SJCRH30 (cell line): ENCODE results near the gene ISYNA1. TPM values are rescaled to one million over a fixed set of nuclear protein-coding genes. Genes with fewer than 3 reads are reported as not detected.

Experiments
- DNase-seq, 2 experiments: peaks; one replicate each; pipeline ENCODE4 v3.0.0-alpha.2; 2015 to 2020
- H3K27ac ChIP-seq: fragments of 250-450 bp; sonication (Bioruptor Pico); 2 replicates; pipeline ENCODE4 v1.5.1; 2020; ENCODE audit warnings: mild to moderate bottlenecking, moderate library complexity
- H3K27me3 ChIP-seq: fragments of 250-450 bp; sonication (Bioruptor Pico); 2 replicates; pipeline ENCODE4 v1.5.1; 2020; ENCODE audit warnings: mild to moderate bottlenecking, moderate library complexity
- H3K36me3 ChIP-seq: fragments of 250-450 bp; sonication (Bioruptor Pico); 2 replicates; pipeline ENCODE4 v1.5.1; 2020; ENCODE audit warnings: mild to moderate bottlenecking, moderate library complexity
- H3K4me1 ChIP-seq: fragments of 250-450 bp; sonication (Bioruptor Pico); 2 replicates; pipeline ENCODE4 v1.5.1; 2020; ENCODE audit warnings: mild to moderate bottlenecking, moderate library complexity
- H3K4me3 ChIP-seq: fragments of 250-450 bp; sonication (Bioruptor Pico); 2 replicates; pipeline ENCODE4 v1.5.1; 2020; ENCODE audit warnings: mild to moderate bottlenecking, moderate library complexity
- H3K9me3 ChIP-seq: fragments of 250-450 bp; sonication (Bioruptor Pico); replicated peaks from 2 replicates; pipeline ENCODE4 v1.5.1; 2020; ENCODE audit warnings: mild to moderate bottlenecking, moderate library complexity
- total RNA-seq: library from RNA; depleted of rRNA; stranded (reverse); fragments of >200 nt; shearing (Covaris generic); gene quantifications from 2 replicates; pipeline ENCODE4 v1.2.3, GENCODE V29; 2014

ISYNA1 gene
- total RNA-seq, 1 experiment from 2014 or later, result 7.5 TPM

- Histone ChIP-seq H3K36me3 (no peaks in the 10 kb centered on the region), H3K4me1 (peaks cover 29% of the 10 kb centered on the region), H3K4me3 (no peak overlapping the region), H3K27ac (no peak overlapping the region), H3K9me3 (no peaks in the 10 kb centered on the region), H3K27me3 (no peaks in the 10 kb centered on the region)
- DNase-seq, result no peak
Observed at GRCh38 chr19:18474366-18474887, 36.5 kb upstream of the ISYNA1 start.

DNA sequence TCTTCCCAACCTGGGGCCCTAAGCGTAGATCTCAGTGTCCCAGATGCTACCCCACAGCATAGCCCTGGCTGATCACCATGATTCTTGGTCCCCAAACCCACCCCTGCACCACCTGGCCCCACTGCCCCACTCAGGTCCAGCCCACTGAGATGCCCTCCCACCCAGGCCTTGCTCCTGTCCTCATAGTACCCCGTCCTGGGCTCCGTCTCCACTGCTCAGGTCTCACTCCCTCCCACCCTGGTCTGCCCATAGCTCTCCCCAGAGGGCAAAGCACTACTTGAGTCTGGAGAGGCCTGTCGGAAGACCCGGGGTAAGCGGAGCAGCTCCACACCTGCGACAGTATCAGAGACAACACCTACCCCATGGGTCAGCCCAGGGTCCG lies 35.8 kb upstream of the ISYNA1 start:
- Histone ChIP-seq H3K27ac (no peak overlapping the region), H3K9me3 (no peaks in the 10 kb centered on the region), H3K36me3 (no peaks in the 10 kb centered on the region), H3K27me3 (no peaks in the 10 kb centered on the region), H3K4me3 (no peak overlapping the region), H3K4me1 (peaks cover 23% of the 10 kb centered on the region)
- DNase-seq, result no peak

DNA sequence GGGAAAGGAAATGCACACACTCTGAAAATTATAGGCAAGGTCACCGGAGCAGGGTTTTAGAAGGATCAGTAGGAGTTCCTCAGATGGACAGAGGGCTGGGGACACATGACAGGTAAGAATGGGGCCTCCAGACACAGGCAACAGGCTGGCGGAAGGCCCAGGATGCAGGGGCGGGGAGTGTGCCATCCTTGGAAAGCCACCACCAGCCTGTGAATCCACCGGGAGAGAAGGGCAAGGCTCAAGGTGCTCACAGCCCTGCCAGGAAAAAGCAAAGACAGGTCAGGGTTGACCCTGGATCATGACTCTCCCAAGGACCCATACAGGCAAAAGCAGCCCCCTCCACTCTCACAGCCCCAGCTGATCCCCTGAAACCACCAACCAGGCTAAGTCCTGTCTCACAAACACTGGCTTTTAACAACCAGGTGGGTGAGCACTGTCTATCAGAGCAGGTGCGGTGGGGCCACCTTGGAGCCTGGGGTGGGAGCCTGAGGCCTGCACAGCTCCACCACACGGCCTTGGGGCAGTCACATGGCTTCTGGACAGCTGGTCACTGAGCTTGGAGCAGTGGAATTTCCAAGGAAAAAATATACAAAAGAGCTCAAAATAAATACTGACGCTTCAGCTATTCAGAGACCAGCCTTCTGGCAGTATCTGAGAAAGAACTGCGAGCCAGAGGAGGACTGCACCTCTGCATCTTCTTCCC lies 35.2 kb upstream of the ISYNA1 start:
- DNase-seq, result no peak
- H3K36me3 ChIP-seq, result no peaks in the 10 kb centered on the region
- H3K27ac ChIP-seq, result no peak overlapping the region
- H3K9me3 ChIP-seq, result no peaks in the 10 kb centered on the region
- peaks cover 20% of the 10 kb centered on the region for H3K4me1 ChIP-seq
- H3K4me3 ChIP-seq, result no peak overlapping the region
- H3K27me3 ChIP-seq, result no peaks in the 10 kb centered on the region

- H3K27ac ChIP-seq, result no peak overlapping the region
- no peaks in the 10 kb centered on the region for H3K27me3 ChIP-seq
- DNase-seq, result no peak
- H3K9me3 ChIP-seq, result no peaks in the 10 kb centered on the region
- no peak overlapping the region for H3K4me3 ChIP-seq
- H3K4me1 ChIP-seq, result peaks cover 14% of the 10 kb centered on the region
- no peaks in the 10 kb centered on the region for H3K36me3 ChIP-seq
Observed at GRCh38 chr19:18470787-18471186, 32.9 kb upstream of the ISYNA1 start.

- H3K9me3 ChIP-seq, result no peaks in the 10 kb centered on the region
- H3K27ac ChIP-seq, result no peak overlapping the region
- DNase-seq, result peak; percentile 55 to 67
- peaks cover 9% of the 10 kb centered on the region; the same call in 1 of the 2 replicates for H3K4me1 ChIP-seq
- no peaks in the 10 kb centered on the region for H3K27me3 ChIP-seq
- H3K4me3 ChIP-seq, result no peak overlapping the region
- H3K36me3 ChIP-seq, result no peaks in the 10 kb centered on the region
Observed at GRCh38 chr19:18469069-18469846, 31.3 kb upstream of the ISYNA1 start.

GRCh38 chr19:18468517-18468916 lies 30.6 kb upstream of the ISYNA1 start:
- DNase-seq, result no peak
- Histone ChIP-seq H3K27me3 (no peaks in the 10 kb centered on the region), H3K4me1 (peaks cover 6% of the 10 kb centered on the region; the same call in 1 of the 2 replicates), H3K36me3 (no peaks in the 10 kb centered on the region), H3K9me3 (no peaks in the 10 kb centered on the region), H3K4me3 (no peak overlapping the region), H3K27ac (no peak overlapping the region)

GRCh38 chr19:18467978-18468377 lies 30.0 kb upstream of the ISYNA1 start:
- peaks cover under 1% of the 10 kb centered on the region; the same call in 1 of the 2 replicates for H3K4me1 ChIP-seq
- H3K4me3 ChIP-seq, result no peak overlapping the region
- no peaks in the 10 kb centered on the region for H3K9me3 ChIP-seq
- H3K36me3 ChIP-seq, result no peaks in the 10 kb centered on the region; the same call in 1 of the 2 replicates
- no peak overlapping the region for H3K27ac ChIP-seq
- no peak for DNase-seq
- no peaks in the 10 kb centered on the region for H3K27me3 ChIP-seq

GRCh38 chr19:18466354-18466753 lies 28.4 kb upstream of the ISYNA1 start:
- H3K36me3 ChIP-seq, result peaks cover 2% of the 10 kb centered on the region; the same call in 1 of the 2 replicates
- H3K9me3 ChIP-seq, result no peaks in the 10 kb centered on the region
- no peak for DNase-seq
- H3K27ac ChIP-seq, result no peak overlapping the region
- no peaks in the 10 kb centered on the region; the same call in 1 of the 2 replicates for H3K4me1 ChIP-seq
- H3K27me3 ChIP-seq, result no peaks in the 10 kb centered on the region
- H3K4me3 ChIP-seq, result no peak overlapping the region

DNA sequence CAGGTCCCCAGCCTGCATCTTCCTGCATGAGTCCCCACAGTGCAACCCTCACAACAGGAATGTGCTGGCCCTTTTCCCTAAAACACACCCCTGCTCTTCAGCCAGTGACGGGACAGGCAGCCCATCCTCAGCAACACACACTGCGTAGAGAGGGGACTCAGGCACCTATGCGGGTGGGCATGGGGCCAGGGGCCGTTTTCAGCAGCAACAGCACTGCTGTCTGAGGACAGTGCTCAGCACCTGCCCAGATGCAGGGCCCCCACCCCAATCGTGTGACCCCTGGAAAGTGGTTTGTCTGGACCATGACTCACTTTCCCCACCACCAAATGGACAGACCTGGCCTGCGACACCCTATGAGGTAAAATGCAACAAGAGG lies 28.0 kb upstream of the ISYNA1 start:
- no peak overlapping the region for H3K27ac ChIP-seq
- H3K4me3 ChIP-seq, result no peak overlapping the region
- H3K9me3 ChIP-seq, result no peaks in the 10 kb centered on the region
- no peaks in the 10 kb centered on the region for H3K27me3 ChIP-seq
- H3K4me1 ChIP-seq, result no peaks in the 10 kb centered on the region; the same call in 1 of the 2 replicates
- peaks cover 2% of the 10 kb centered on the region; the same call in 1 of the 2 replicates for H3K36me3 ChIP-seq
- DNase-seq, result no peak

- DNase-seq, result no peak
- Histone ChIP-seq H3K4me3 (no peak overlapping the region), H3K27ac (no peak overlapping the region), H3K9me3 (no peaks in the 10 kb centered on the region), H3K27me3 (no peaks in the 10 kb centered on the region), H3K36me3 (peaks cover 6% of the 10 kb centered on the region), H3K4me1 (peaks cover 3% of the 10 kb centered on the region)
Observed at GRCh38 chr19:18465214-18465963, 27.5 kb upstream of the ISYNA1 start.

- DNase-seq, result no peak
- Histone ChIP-seq H3K27me3 (no peaks in the 10 kb centered on the region), H3K4me1 (peaks cover 10% of the 10 kb centered on the region), H3K9me3 (no peaks in the 10 kb centered on the region), H3K36me3 (peaks cover 11% of the 10 kb centered on the region), H3K4me3 (no peak overlapping the region), H3K27ac (no peak overlapping the region)
Observed at GRCh38 chr19:18464646-18465045, 26.7 kb upstream of the ISYNA1 start.

DNA sequence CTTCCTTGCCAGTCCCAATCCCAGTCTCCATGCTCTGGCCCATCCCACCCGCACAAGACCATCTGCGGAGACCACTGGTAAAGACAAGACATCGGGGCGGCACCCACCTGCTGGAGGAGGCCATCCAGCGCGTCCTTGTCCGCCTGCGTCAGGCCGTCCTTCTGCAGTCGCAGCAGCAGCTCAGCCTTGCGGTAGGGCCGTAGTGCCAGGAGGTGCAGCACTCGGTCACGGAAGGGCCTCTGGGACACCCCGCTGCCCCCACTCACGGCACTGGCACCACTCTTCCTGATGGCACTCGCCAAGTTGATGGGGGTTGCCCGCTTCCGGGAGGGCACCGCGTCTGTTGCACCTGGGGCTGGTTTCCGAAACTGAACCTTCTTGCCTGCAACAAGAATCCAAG lies 23.5 kb upstream of the ISYNA1 start:
- H3K4me1 ChIP-seq, result peaks cover 11% of the 10 kb centered on the region
- no peaks in the 10 kb centered on the region for H3K9me3 ChIP-seq
- no peak overlapping the region for H3K27ac ChIP-seq

GRCh38 chr19:18460900-18461299 lies 23.0 kb upstream of the ISYNA1 start:
- no peaks in the 10 kb centered on the region for H3K9me3 ChIP-seq
- H3K36me3 ChIP-seq, result peaks cover 14% of the 10 kb centered on the region
- H3K4me1 ChIP-seq, result peaks cover 11% of the 10 kb centered on the region
- H3K27ac ChIP-seq, result no peak overlapping the region
- DNase-seq, result no peak
- no peaks in the 10 kb centered on the region for H3K27me3 ChIP-seq
- H3K4me3 ChIP-seq, result no peak overlapping the region

More for the DNA sequence above, 23.5 kb upstream of the ISYNA1 start:
- DNase-seq, result no peak
- H3K36me3 ChIP-seq, result peaks cover 14% of the 10 kb centered on the region
- H3K27me3 ChIP-seq, result no peaks in the 10 kb centered on the region
- H3K4me3 ChIP-seq, result no peak overlapping the region

DNA sequence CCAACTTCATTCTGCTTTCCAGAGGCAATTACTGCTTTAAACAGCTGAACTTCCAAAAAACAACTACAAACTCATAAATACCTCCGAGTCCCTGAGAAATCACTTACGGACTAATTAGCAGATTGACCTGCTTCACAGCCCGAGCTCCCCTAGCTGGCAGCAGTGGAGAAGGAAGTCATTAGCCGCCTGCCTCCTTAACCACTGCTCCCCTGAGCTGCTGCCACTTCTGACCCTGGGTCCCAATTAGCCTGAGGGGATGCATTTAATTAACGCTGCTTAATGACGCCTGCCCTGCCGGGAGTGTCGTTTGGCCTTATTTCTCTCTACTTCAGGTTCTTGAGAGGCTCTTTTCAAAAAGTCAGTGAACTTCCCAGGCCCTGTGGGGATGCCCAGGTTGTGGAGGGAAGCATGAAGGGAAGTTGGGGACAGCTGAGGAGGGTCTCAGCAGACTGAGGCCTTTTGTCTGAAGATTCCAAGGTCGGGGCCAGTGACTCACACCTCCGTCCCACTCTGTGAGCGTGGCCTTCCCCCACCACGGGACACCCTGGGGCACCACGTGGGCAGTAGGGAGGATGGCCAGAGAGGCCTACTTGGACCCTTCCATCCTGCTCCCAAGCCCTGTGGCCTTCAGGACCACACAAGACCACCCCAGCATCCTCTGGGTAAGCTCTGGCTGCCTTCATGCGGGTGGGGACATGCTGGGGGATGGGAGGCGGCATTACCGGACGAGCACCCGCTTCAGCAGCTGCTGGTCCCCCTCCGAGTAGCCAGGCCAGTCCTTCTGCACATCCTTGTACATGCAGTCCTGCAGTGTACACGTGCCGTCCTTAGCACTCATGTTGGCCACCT lies 19.8 kb upstream of the ISYNA1 start:
- peaks cover 14% of the 10 kb centered on the region for H3K36me3 ChIP-seq
- H3K9me3 ChIP-seq, result no peaks in the 10 kb centered on the region
- H3K27me3 ChIP-seq, result no peaks in the 10 kb centered on the region
- DNase-seq, result no peak
- H3K27ac ChIP-seq, result no peak overlapping the region
- H3K4me1 ChIP-seq, result peaks cover 11% of the 10 kb centered on the region
- no peak overlapping the region for H3K4me3 ChIP-seq
